ENCODE results near the gene TDRD3.

GRCh38 chr13:60351326-60351725 lies 45.7 kb upstream of the TDRD3 start:
- TF ChIP-seq TARDBP (IDR thresholded peaks at IDR 0.05), result no peak
- no peak for TF ChIP-seq HDGF (IDR thresholded peaks at IDR 0.05; ENCODE audit: borderline replicate concordance)
- TF ChIP-seq FOXM1 (IDR thresholded peaks at IDR 0.05; ENCODE audit: borderline replicate concordance), result no peak
- TF ChIP-seq SP1 (IDR thresholded peaks at IDR 0.05), result no peak
- TF ChIP-seq FOXK2 (IDR thresholded peaks at IDR 0.05), result no peak
- no peak for TF ChIP-seq FOXA1 (IDR thresholded peaks at IDR 0.05)
- TF ChIP-seq L3MBTL2 (conservative IDR thresholded peaks at IDR 0.05), result no peak
- TF ChIP-seq ELF4 (IDR thresholded peaks at IDR 0.05), result no peak
- no peak for TF ChIP-seq NFRKB (IDR thresholded peaks at IDR 0.05)
